Calu3 (cell line): Measurements from ENCODE around the gene ABHD17A. TPM values are rescaled to one million over a fixed set of nuclear protein-coding genes. Genes with fewer than 3 reads are reported as not detected.

Experiments
- BruUV-seq: library from RNA; stranded (reverse); fragments of 400-500 nt; replicated peaks from 2 replicates; lab custom pipeline; 2021; lab: Mats Ljungman, UMichigan
- CTCF ChIA-PET: fragments of 300-600 bp; sonication (Branson Sonifier 250); formaldehyde crosslinking; loops from one replicate; lab custom pipeline; 2022; ENCODE audit warnings: antibody characterized with exemption; lab: Charles Lee
- DNase-seq: peaks from one replicate; pipeline ENCODE4 v3.0.0; 2022
- H3K27ac Mint-ChIP-seq: one replicate; pipeline ENCODE4 v1.8.0; 2022; ENCODE audit warnings: mixed read lengths; ENCODE audit not compliant: unreplicated experiment
- H3K27me3 Mint-ChIP-seq: one replicate; pipeline ENCODE4 v1.8.0; 2022; ENCODE audit warnings: mixed read lengths; ENCODE audit not compliant: unreplicated experiment
- H3K36me3 Mint-ChIP-seq: one replicate; pipeline ENCODE4 v1.8.0; 2022; ENCODE audit warnings: mild to moderate bottlenecking, moderate library complexity, mixed read lengths; ENCODE audit not compliant: insufficient read depth, unreplicated experiment
- H3K4me1 Mint-ChIP-seq: one replicate; pipeline ENCODE4 v1.8.0; 2022; ENCODE audit warnings: mild to moderate bottlenecking, low read depth, mixed read lengths; ENCODE audit not compliant: unreplicated experiment
- H3K4me3 Mint-ChIP-seq: one replicate; pipeline ENCODE4 v1.8.0; 2022; ENCODE audit warnings: mild to moderate bottlenecking, low read depth, moderate library complexity, mixed read lengths; ENCODE audit not compliant: unreplicated experiment
- H3K9me3 Mint-ChIP-seq: one replicate; pipeline ENCODE4 v1.8.0; 2022; ENCODE audit warnings: low read depth, mixed read lengths; ENCODE audit not compliant: unreplicated experiment
- CTCF ChIP-seq: fragments of 200-600 bp; IDR thresholded peaks from one replicate; pipeline ENCODE4 v1.8.0; 2022; ENCODE audit warnings: antibody characterized with exemption; ENCODE audit not compliant: unreplicated experiment
- intact Hi-C: fragments of 100-400 bp; cut with micrococcal nuclease; formaldehyde crosslinking; loops from one replicate; pipeline ENCODE4 v1.10.0; 2022; ENCODE audit not compliant: unreplicated experiment
- total RNA-seq: library from RNA; stranded (reverse); gene quantifications from 2 replicates; pipeline ENCODE4 v1.2.3, GENCODE V29; 2022

ABHD17A gene
- total RNA-seq, 1 experiment from 2014 or later: 35.2 TPM

GRCh38 chr19:1920644-1921043, 35.3 kb upstream of the ABHD17A start:
- DNase-seq: no peak
- H3K27me3 Mint-ChIP-seq: no peaks in the 10 kb centered on the region
- H3K27ac Mint-ChIP-seq: no peak overlapping the region
- intact Hi-C loops: no loop called here
- CTCF ChIA-PET: no interaction called here
- no peak for TF ChIP-seq CTCF
- no peaks in the 10 kb centered on the region for H3K9me3 Mint-ChIP-seq
- no peaks in the 10 kb centered on the region for H3K4me1 Mint-ChIP-seq
- H3K4me3 Mint-ChIP-seq: no peak overlapping the region
- no TSS peak for BruUV-seq
- peaks cover 28% of the 10 kb centered on the region for H3K36me3 Mint-ChIP-seq

- Mint-ChIP-seq H3K4me3 (no peak overlapping the region), H3K36me3 (peaks cover 19% of the 10 kb centered on the region), H3K9me3 (no peaks in the 10 kb centered on the region), H3K27me3 (no peaks in the 10 kb centered on the region), H3K27ac (no peak overlapping the region), H3K4me1 (no peaks in the 10 kb centered on the region)
- no peak for DNase-seq
- no peak for TF ChIP-seq CTCF
- intact Hi-C loops: no loop called here
- BruUV-seq: no TSS peak
- CTCF ChIA-PET: no interaction called here
Observed at GRCh38 chr19:1918975-1919374, 33.7 kb upstream of the ABHD17A start.

- TF ChIP-seq CTCF: no peak
- Mint-ChIP-seq H3K27me3 (no peaks in the 10 kb centered on the region), H3K9me3 (no peaks in the 10 kb centered on the region), H3K27ac (no peak overlapping the region), H3K4me3 (no peak overlapping the region), H3K4me1 (no peaks in the 10 kb centered on the region), H3K36me3 (peaks cover 16% of the 10 kb centered on the region)
- intact Hi-C loops: no loop called here
- no TSS peak for BruUV-seq
- CTCF ChIA-PET: no interaction called here
- no peak for DNase-seq
Observed at GRCh38 chr19:1917926-1918325, 32.6 kb upstream of the ABHD17A start.

- H3K4me1 Mint-ChIP-seq: no peaks in the 10 kb centered on the region
- H3K36me3 Mint-ChIP-seq: peaks cover 15% of the 10 kb centered on the region
- CTCF ChIA-PET: no interaction called here
- no peak for TF ChIP-seq CTCF
- intact Hi-C loops: no loop called here
- no peak for DNase-seq
- no peak overlapping the region for H3K4me3 Mint-ChIP-seq
- no peak overlapping the region for H3K27ac Mint-ChIP-seq
- no peaks in the 10 kb centered on the region for H3K9me3 Mint-ChIP-seq
- no TSS peak for BruUV-seq
- H3K27me3 Mint-ChIP-seq: no peaks in the 10 kb centered on the region
Observed at GRCh38 chr19:1917146-1917545, 31.9 kb upstream of the ABHD17A start.
